ENCODE data around the gene PELI3. TPM values are rescaled to one million over a fixed set of nuclear protein-coding genes. Genes with fewer than 3 reads are reported as not detected.

The PELI3 gene
- total and polyA plus RNA-seq, 2 of the 8 experiments (the other 6 are each of a cell fraction or from before 2014, with no cell fraction given): 5.2 to 7.6 TPM

- 0 out of 2 replicates have a peak, but pooled peaks have one; percentile 16 for TF ChIP-seq POU5F1 (IDR thresholded peaks at IDR 0.05; ENCODE audit: low read depth, low read length)
- peak; percentile 95 for TF ChIP-seq MAX (IDR thresholded peaks at IDR 0.05)
- peak; percentile 41; the same call in 1 of the 2 replicates for TF ChIP-seq EGR1 (IDR thresholded peaks at IDR 0.05; ENCODE audit: borderline replicate concordance, low read depth, low read length)
- 0 out of 2 replicates have a peak, but pooled peaks have one; percentile 81 for TF ChIP-seq TCF12 (IDR thresholded peaks at IDR 0.05; ENCODE audit: low read depth, low read length)
- TF ChIP-seq EZH2 (IDR thresholded peaks at IDR 0.05; ENCODE audit: low read depth, low read length, severe bottlenecking): peak; percentile 10
- TF ChIP-seq CBX5 (IDR thresholded peaks at IDR 0.05; ENCODE audit: low read depth, low read length): no peak
- peak; percentile 62 for TF ChIP-seq YY1 (IDR thresholded peaks at IDR 0.05; ENCODE audit: low read depth, low read length)
- TF ChIP-seq EP300 (IDR thresholded peaks at IDR 0.05; ENCODE audit: borderline replicate concordance in 1 of 2, low read depth in 2 of 2, low read length in 2 of 2): peak; percentile 39 to 59; a peak in 2 of 3 replicates
- TF ChIP-seq SIRT6 (IDR thresholded peaks at IDR 0.05; ENCODE audit: low read length): no peak
- TF ChIP-seq CTBP2 (IDR thresholded peaks at IDR 0.05; ENCODE audit: borderline replicate concordance, insufficient read depth, insufficient read length, low read length): peak; percentile 95
- peak; percentile 67 for TF ChIP-seq ASH2L (IDR thresholded peaks at IDR 0.05; ENCODE audit: low read length)
- TF ChIP-seq HDAC2 (IDR thresholded peaks at IDR 0.05; ENCODE audit: borderline replicate concordance in 1 of 2, low read depth in 2 of 2, low read length in 2 of 2): peak; percentile 100
- TF ChIP-seq RAD21 (IDR thresholded peaks at IDR 0.05 in 1 of 2, conservative IDR thresholded peaks at IDR 0.05 in 1 of 2; ENCODE audit: low read depth in 2 of 2, low read length in 2 of 2): peak in 1 of 2 experiments; percentile 49; a peak in 2 of 4 replicates
- no peak for TF ChIP-seq SIX5 (IDR thresholded peaks at IDR 0.05; ENCODE audit: low read depth, low read length)
- TF ChIP-seq POLR2AphosphoS5 (IDR thresholded peaks at IDR 0.05; ENCODE audit: low read depth, low read length): peak; percentile 84
- no peak; the same call in 1 of the 2 replicates for TF ChIP-seq PHF8 (conservative IDR thresholded peaks at IDR 0.05; ENCODE audit: low read depth, low read length)
- peak; percentile 96 for TF ChIP-seq SP4 (IDR thresholded peaks at IDR 0.05; ENCODE audit: low read length)
- TF ChIP-seq CREB1 (IDR thresholded peaks at IDR 0.05): peak; percentile 88
- peak; percentile 10; the same call in 1 of the 2 replicates for TF ChIP-seq GABPA (IDR thresholded peaks at IDR 0.05; ENCODE audit: borderline replicate concordance, insufficient read depth, low read length)
- TF ChIP-seq ATF2 (IDR thresholded peaks at IDR 0.05; ENCODE audit: low read length): peak; percentile 98
- TF ChIP-seq POLR2A (IDR thresholded peaks at IDR 0.05; ENCODE audit: control extremely low read depth in 1 of 2, low read depth in 2 of 2, low read length in 2 of 2): peak in 1 of 2 experiments; percentile 22; a peak in 1 of 3 replicates
These were observed 45.1 kb upstream of the PELI3 start (continued) for GRCh38 chr11:66421492-66422205.
